SK-N-SH (cell line): ENCODE data around the gene HAUS3. TPM values are rescaled to one million over a fixed set of nuclear protein-coding genes. Genes with fewer than 3 reads are reported as not detected.

Experiments
- CTCF ChIA-PET: fragments of 300-600, 350-600 bp; formaldehyde crosslinking; extraction: SDS; loops from one replicate; lab custom pipeline; 2021; lab: Yijun Ruan, JAX
- POLR2A ChIA-PET: fragments of 350-600 bp; sonication (Branson Sonifier 250); formaldehyde crosslinking; extraction: SDS; loops from one replicate; lab custom pipeline; 2020; ENCODE audit warnings: antibody characterized with exemption, inconsistent platforms; lab: Yijun Ruan, JAX
- DNase-seq: peaks from one replicate; pipeline ENCODE4 v3.0.0; 2012
- H2AFZ ChIP-seq: fragments of 200-600 bp; sonication (generic); 2 replicates; pipeline ENCODE4 v1.8.1; 2016; ENCODE audit warnings: antibody characterized with exemption, mild to moderate bottlenecking, low read depth
- H3F3A ChIP-seq: fragments of 200-600 bp; sonication (generic); replicated peaks from 2 replicates; pipeline ENCODE3; 2016; ENCODE audit warnings: antibody characterized with exemption, mild to moderate bottlenecking; ENCODE audit not compliant: insufficient read depth
- H3K27ac ChIP-seq, 2 experiments: fragments of 200-500 bp in 1 of 2; fragments of 200-600 bp in 1 of 2; sonication (Bioruptor generic) in 1 of 2; sonication (generic), shearing (Covaris generic) in 1 of 2; 2 replicates each; pipeline versions ENCODE4 v1.5.1 to v1.6.1; 2014 to 2016; ENCODE audit warnings: low read depth in 2 of 2, inconsistent platforms in 1 of 2, low read length in 1 of 2, mild to moderate bottlenecking in 1 of 2, mixed read lengths in 1 of 2
- H3K27me3 ChIP-seq: fragments of 200-600 bp; sonication (generic), shearing (Covaris generic); 2 replicates; pipeline ENCODE4 v1.6.1; 2016; ENCODE audit warnings: mixed run types; ENCODE audit not compliant: insufficient read depth
- H3K36me3 ChIP-seq, 2 experiments: fragments of 200-500 bp in 1 of 2; fragments of 200-600 bp in 1 of 2; sonication (Bioruptor generic) in 1 of 2; sonication (generic) in 1 of 2; replicated peaks in 1 of 2; 2 replicates each; pipeline versions ENCODE3 to v1.5.1; 2014 to 2016; ENCODE audit warnings: low read length in 1 of 2, mild to moderate bottlenecking in 1 of 2; ENCODE audit not compliant: insufficient read depth in 2 of 2, control insufficient read depth in 1 of 2
- H3K4me1 ChIP-seq, 2 experiments: fragments of 200-500 bp in 1 of 2; fragments of 200-600 bp in 1 of 2; sonication (Bioruptor generic) in 1 of 2; sonication (generic), shearing (Covaris generic) in 1 of 2; 2 replicates each; pipeline versions ENCODE4 v1.5.1 to v1.6.1; 2014 to 2016; ENCODE audit warnings: low read depth in 1 of 2, low read length in 1 of 2, mixed run types in 1 of 2; ENCODE audit not compliant: insufficient read depth in 2 of 2, control insufficient read depth in 1 of 2
- H3K4me2 ChIP-seq: fragments of 200-600 bp; sonication (generic), shearing (Covaris generic); 2 replicates; pipeline ENCODE4 v1.6.1; 2017; ENCODE audit warnings: mixed run types
- H3K4me3 ChIP-seq, 2 experiments: fragments of 200-500 bp in 1 of 2; fragments of 200-600 bp in 1 of 2; sonication (Bioruptor generic) in 1 of 2; sonication (generic), shearing (Covaris generic) in 1 of 2; 2 replicates each; pipeline versions ENCODE4 v1.5.1 to v1.8.1; 2014 to 2016; ENCODE audit warnings: low read depth in 2 of 2, inconsistent platforms in 1 of 2, low read length in 1 of 2, mild to moderate bottlenecking in 1 of 2, mixed read lengths in 1 of 2, moderate library complexity in 1 of 2
- H3K79me2 ChIP-seq: fragments of 200-600 bp; sonication (generic); 2 replicates; pipeline ENCODE4 v1.8.1; 2017; ENCODE audit warnings: mild to moderate bottlenecking; ENCODE audit not compliant: insufficient read depth
- H3K9ac ChIP-seq: fragments of 200-600 bp; sonication (generic); 2 replicates; pipeline ENCODE4 v1.6.1; 2017; ENCODE audit warnings: mixed run types
- H3K9me2 ChIP-seq: fragments of 200-600 bp; sonication (generic); 2 replicates; pipeline ENCODE4 v1.6.1; 2017; ENCODE audit warnings: mixed run types
- H3K9me3 ChIP-seq: fragments of 200-600 bp; sonication (generic); 2 replicates; pipeline ENCODE4 v1.6.1; 2017; ENCODE audit warnings: mixed run types, mild to moderate bottlenecking, moderate library complexity
- H4K20me1 ChIP-seq: fragments of 200-600 bp; sonication (generic); 2 replicates; pipeline ENCODE4 v1.6.1; 2017; ENCODE audit warnings: mild to moderate bottlenecking, mixed run types; ENCODE audit not compliant: insufficient read depth
- CHD2 ChIP-seq: fragments of 150-350 bp; IDR thresholded peaks from 2 replicates; pipeline ENCODE4 v1.6.1; 2018; ENCODE audit warnings: low read length; ENCODE audit not compliant: partially characterized antibody
- ELF1 ChIP-seq: IDR thresholded peaks from 2 replicates; pipeline ENCODE4 v1.4.0; 2012
- EP300 ChIP-seq, 2 experiments: IDR thresholded peaks; 2 replicates each; pipeline versions ENCODE4 v1.4.0 to v1.6.1; 2012; ENCODE audit warnings: borderline replicate concordance in 1 of 2, low read depth in 1 of 2, low read length in 1 of 2
- FOXJ3 ChIP-seq: sonication (generic); formaldehyde crosslinking; IDR thresholded peaks from 2 replicates; pipeline ENCODE4 v1.5.1; 2020; ENCODE audit warnings: mild to moderate bottlenecking, missing genetic modification reagents
- FOXM1 ChIP-seq: IDR thresholded peaks from 2 replicates; pipeline ENCODE4 v1.4.0; 2012; ENCODE audit warnings: low read depth, mild to moderate bottlenecking
- IRF3 ChIP-seq: fragments of 150-350 bp; IDR thresholded peaks from 2 replicates; pipeline ENCODE4 v1.6.1; 2016; ENCODE audit warnings: mild to moderate bottlenecking, low read depth, low read length
- JUND ChIP-seq: IDR thresholded peaks from 2 replicates; pipeline ENCODE4 v1.4.0; 2012
- MAX ChIP-seq: IDR thresholded peaks from 2 replicates; pipeline ENCODE4 v1.4.0; 2012; ENCODE audit warnings: low read depth
- MEF2A ChIP-seq: IDR thresholded peaks from 2 replicates; pipeline ENCODE4 v1.4.0; 2012; ENCODE audit warnings: low read depth, borderline replicate concordance
- MXI1 ChIP-seq: IDR thresholded peaks from 2 replicates; pipeline ENCODE4 v1.6.1; 2012; ENCODE audit warnings: mild to moderate bottlenecking, low read depth, low read length, improper control_type of control experiment
- NFIC ChIP-seq: IDR thresholded peaks from 2 replicates; pipeline ENCODE4 v1.4.0; 2012; ENCODE audit warnings: borderline replicate concordance
- PBX3 ChIP-seq: IDR thresholded peaks from 2 replicates; pipeline ENCODE4; 2012
- POLR2AphosphoS5 ChIP-seq: IDR thresholded peaks from 2 replicates; pipeline ENCODE4 v1.6.1; 2012; ENCODE audit warnings: low read depth, low read length
- RAD21 ChIP-seq: IDR thresholded peaks from 2 replicates; pipeline ENCODE4 v1.6.1; 2012; ENCODE audit warnings: mild to moderate bottlenecking, low read length
- RFX5 ChIP-seq: IDR thresholded peaks from 2 replicates; pipeline ENCODE4 v1.6.1; 2012; ENCODE audit warnings: mild to moderate bottlenecking, improper control_type of control experiment, low read length
- RXRA ChIP-seq: IDR thresholded peaks from 2 replicates; pipeline ENCODE4 v1.4.0; 2012; ENCODE audit warnings: low read depth, mild to moderate bottlenecking, borderline replicate concordance
- SMC3 ChIP-seq: IDR thresholded peaks from 2 replicates; pipeline ENCODE4 v1.6.1; 2012; ENCODE audit warnings: low read depth, low read length, improper control_type of control experiment
- TAF1 ChIP-seq: IDR thresholded peaks from 2 replicates; pipeline ENCODE4 v1.6.1; 2012; ENCODE audit warnings: low read depth, mild to moderate bottlenecking, low read length, moderate library complexity, borderline replicate concordance
- TEAD4 ChIP-seq: IDR thresholded peaks from 2 replicates; pipeline ENCODE4 v1.4.0; 2012; ENCODE audit warnings: mild to moderate bottlenecking, borderline replicate concordance; ENCODE audit not compliant: insufficient read depth
- WGBS: methylation state at CpG from one replicate; pipeline ENCODE4 v1.1.6; 2017; ENCODE audit warnings: low lambda C conversion rate; 5-methylcytosine and 5-hydroxymethylcytosine counted together
- polyA plus RNA-seq, 3 experiments: library from polyadenylated mRNA; depleted of rRNA; stranded (reverse); fragments of >200 nt; gene quantifications; 2 replicates each; pipeline ENCODE4 v1.2.3, GENCODE V29; 2012

Gene HAUS3
- polyA plus RNA-seq, 1 of the 3 experiments (the other 2 are of a cell fraction) = 6.3 TPM

- no peak overlapping the region for H3K27ac ChIP-seq
- WGBS = 89% methylated on average over 22 of the region's 26 CpGs
- H3K4me3 ChIP-seq = no peak overlapping the region
- no peaks in the 10 kb centered on the region for H3K9me2 ChIP-seq
- H3F3A ChIP-seq = peaks cover 4% of the 10 kb centered on the region
- H3K27me3 ChIP-seq = no peaks in the 10 kb centered on the region
- no peak overlapping the region for H3K9ac ChIP-seq
- no peak for TF ChIP-seq JUND
- no peak for TF ChIP-seq MEF2A
- TF ChIP-seq EP300 (IDR thresholded peaks at IDR 0.05; ENCODE audit: borderline replicate concordance in 1 of 2, low read depth in 1 of 2, low read length in 1 of 2) = no peak
- TF ChIP-seq TEAD4 = no peak
- no peak for TF ChIP-seq IRF3
- no peak for TF ChIP-seq RXRA
- no peak for TF ChIP-seq ELF1
- TF ChIP-seq MAX = no peak
- TF ChIP-seq TAF1 = no peak
- TF ChIP-seq CHD2 = no peak
- no peak for TF ChIP-seq SMC3
- no peak for TF ChIP-seq FOXJ3
- TF ChIP-seq RFX5 = no peak
- TF ChIP-seq NFIC = no peak
- CTCF ChIA-PET = interaction anchor here (0.8 to 1.4 kb wide), 4 partner anchors 10 to 163 kb away, joined by 3 to 4 read pairs (median 4); no protein-coding TSS in a partner anchor
- no peak overlapping the region for H3K4me2 ChIP-seq
- H3K36me3 ChIP-seq = peaks cover 0 to 60% of the 10 kb centered on the region in 2 experiments
- H4K20me1 ChIP-seq = peaks cover 19% of the 10 kb centered on the region
- no peak overlapping the region for H2AFZ ChIP-seq
- no peaks in the 10 kb centered on the region for H3K9me3 ChIP-seq
- DNase-seq = peak; percentile 25
- H3K79me2 ChIP-seq = peaks cover 6% of the 10 kb centered on the region
- no peaks in the 10 kb centered on the region; a peak in 2 of 4 replicates for H3K4me1 ChIP-seq
- POLR2A ChIA-PET = no interaction called here
Measured at GRCh38 chr4:2249526-2250356, 7.8 kb upstream of the HAUS3 start.

GRCh38 chr4:2248821-2249261, 6.9 kb upstream of the HAUS3 start:
- WGBS = 86% methylated on average over 7 of the region's 10 CpGs
- Histone ChIP-seq H3K9me2 (no peaks in the 10 kb centered on the region), H3K9me3 (no peaks in the 10 kb centered on the region), H3K79me2 (no peaks in the 10 kb centered on the region), H3K27ac (no peak overlapping the region), H3K4me3 (no peak overlapping the region), H3K36me3 (peaks cover 0 to 51% of the 10 kb centered on the region in 2 experiments), H3K4me1 (no peaks in the 10 kb centered on the region; a peak in 2 of 4 replicates), H3K4me2 (no peak overlapping the region), H4K20me1 (peaks cover 10% of the 10 kb centered on the region; the same call in 1 of the 2 replicates), H3K9ac (no peak overlapping the region), H3F3A (peaks cover 10% of the 10 kb centered on the region), H3K27me3 (no peaks in the 10 kb centered on the region), H2AFZ (no peak overlapping the region)
- CTCF ChIA-PET = interaction anchor here (1.4 kb wide), 1 partner anchor 29 kb away, joined by 3 read pairs; no protein-coding TSS in a partner anchor
- DNase-seq = peak; percentile 28
- POLR2A ChIA-PET = no interaction called here
- TF ChIP-seq MXI1 (no peak), MAX (no peak), SMC3 (no peak), FOXM1 (no peak), POLR2AphosphoS5 (no peak), PBX3 (no peak), FOXJ3 (no peak), RAD21 (no peak), MEF2A (no peak), ELF1 (no peak)
- TF ChIP-seq, all 33 proteins: peak for 0
